NB4 (cell line): ENCODE measurements around the gene KPNA3.

Experiments used
- DNase-seq: peaks from one replicate; pipeline ENCODE4 v3.0.0; 2010; ENCODE audit warnings: low read depth
- H3K4me3 ChIP-seq: one replicate; pipeline ENCODE4 v1.5.1; 2011; ENCODE audit warnings: mild to moderate bottlenecking, low read depth, low read length, moderate library complexity
- CTCF ChIP-seq: IDR thresholded peaks from one replicate; pipeline ENCODE4 v1.5.1; 2012; ENCODE audit warnings: low read depth, low read length
- MAX ChIP-seq: IDR thresholded peaks from 2 replicates; pipeline ENCODE4 v1.6.1; 2011; ENCODE audit warnings: low read depth, low read length
- MYC ChIP-seq: IDR thresholded peaks from 2 replicates; pipeline ENCODE4 v1.6.1; 2011; ENCODE audit warnings: low read depth, low read length
- POLR2A ChIP-seq: IDR thresholded peaks from 2 replicates; pipeline ENCODE4 v1.6.1; 2011; ENCODE audit warnings: mild to moderate bottlenecking; ENCODE audit not compliant: insufficient read length; ENCODE audit errors: extremely low read depth

The KPNA3 gene

GRCh38 chr13:49791711-49792549, 552 bp downstream of the KPNA3 start:
- H3K4me3 ChIP-seq, result peak overlapping the region; percentile 95
- peak; percentile 76 for DNase-seq
- TF ChIP-seq CTCF, result no peak
- TF ChIP-seq MAX, result peak; percentile 41; the same call in 1 of the 2 replicates
- TF ChIP-seq POLR2A, result peak; percentile 21

GRCh38 chr13:49791315-49791710, 1.2 kb downstream of the KPNA3 start:
- H3K4me3 ChIP-seq, result peak overlapping the region; percentile 95
- DNase-seq, result peak; percentile 77
- TF ChIP-seq CTCF, result no peak
- TF ChIP-seq MAX, result no peak
- TF ChIP-seq MYC, result no peak
- TF ChIP-seq POLR2A, result no peak

- no peak for DNase-seq
- peak overlapping the region; percentile 95 for H3K4me3 ChIP-seq
- TF ChIP-seq MAX (no peak), CTCF (no peak), MYC (no peak), POLR2A (no peak)
Observed at GRCh38 chr13:49789968-49790367, 2.5 kb downstream of the KPNA3 start.

- no peak for DNase-seq
- no peak overlapping the region for H3K4me3 ChIP-seq
- TF ChIP-seq POLR2A (no peak), CTCF (no peak), MAX (no peak), MYC (no peak)
Observed at GRCh38 chr13:49786401-49787008, 6.0 kb downstream of the KPNA3 start.

- H3K4me3 ChIP-seq, result no peak overlapping the region
- no peak for DNase-seq
- no peak for TF ChIP-seq MYC
- TF ChIP-seq MAX, result no peak
- no peak for TF ChIP-seq POLR2A
- TF ChIP-seq CTCF, result no peak
Observed at GRCh38 chr13:49784886-49785570, 7.5 kb downstream of the KPNA3 start.
